ENCODE results near the gene CCDC102B.
"Not testable (repeated sequence)": the region's sequence is repeated elsewhere in the genome, so short reads cannot be mapped to it uniquely, and the experiment has no call there.

CCDC102B gene

DNA sequence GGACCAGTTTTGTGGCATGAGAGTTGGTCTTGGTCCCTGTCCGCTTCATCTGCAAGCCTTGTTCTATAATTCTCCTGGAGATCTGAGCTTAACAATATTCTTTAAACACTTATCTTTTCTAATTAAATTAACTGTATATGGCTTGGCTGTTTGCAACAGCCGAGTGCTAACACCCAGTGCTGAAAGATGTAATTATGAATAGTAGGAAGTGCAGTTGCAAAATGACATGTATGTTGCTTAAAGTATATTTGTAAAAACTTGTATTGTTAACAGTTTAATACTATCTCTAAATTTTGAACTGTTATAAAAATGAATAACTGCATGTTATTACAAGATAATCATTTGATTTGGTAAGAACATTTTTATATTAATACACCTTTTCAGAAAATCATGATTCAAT is 45.1 kb downstream of the CCDC102B start:
- no peaks in the 10 kb centered on the region for H3K4me1 Mint-ChIP-seq
- no peaks in the 10 kb centered on the region for H3K36me3 Mint-ChIP-seq
- DNase-seq (ENCODE audit: low spot score in 2 of 2) (no peak), ATAC-seq (ENCODE audit: low read depth) (no peak)
- no peak overlapping the region for H3K27ac Mint-ChIP-seq
- no peak overlapping the region for H3K4me3 Mint-ChIP-seq
- H3K27me3 Mint-ChIP-seq = no peaks in the 10 kb centered on the region
- H3K9me3 Mint-ChIP-seq = no peaks in the 10 kb centered on the region

- no peaks in the 10 kb centered on the region for H3K27me3 Mint-ChIP-seq
- ATAC-seq (ENCODE audit: low read depth) = no peak
These were observed 45.7 kb downstream of the CCDC102B start for GRCh38 chr18:68843473-68844089.

GRCh38 chr18:68847219-68847837 is 49.4 kb downstream of the CCDC102B start:
- Mint-ChIP-seq H3K36me3 (no peaks in the 10 kb centered on the region), H3K27ac (no peak overlapping the region), H3K27me3 (no peaks in the 10 kb centered on the region), H3K4me3 (no peak overlapping the region), H3K4me1 (no peaks in the 10 kb centered on the region), H3K9me3 (no peaks in the 10 kb centered on the region)
- ATAC-seq (ENCODE audit: low read depth) = no peak
- no peak for DNase-seq (ENCODE audit: low spot score in 2 of 2)

More at GRCh38 chr18:68843473-68844089, 45.7 kb downstream of the CCDC102B start:
- Mint-ChIP-seq H3K27ac (no peak overlapping the region), H3K4me3 (no peak overlapping the region), H3K36me3 (no peaks in the 10 kb centered on the region), H3K4me1 (no peaks in the 10 kb centered on the region), H3K9me3 (no peaks in the 10 kb centered on the region)
- DNase-seq (ENCODE audit: low spot score in 2 of 2) = no peak

DNA sequence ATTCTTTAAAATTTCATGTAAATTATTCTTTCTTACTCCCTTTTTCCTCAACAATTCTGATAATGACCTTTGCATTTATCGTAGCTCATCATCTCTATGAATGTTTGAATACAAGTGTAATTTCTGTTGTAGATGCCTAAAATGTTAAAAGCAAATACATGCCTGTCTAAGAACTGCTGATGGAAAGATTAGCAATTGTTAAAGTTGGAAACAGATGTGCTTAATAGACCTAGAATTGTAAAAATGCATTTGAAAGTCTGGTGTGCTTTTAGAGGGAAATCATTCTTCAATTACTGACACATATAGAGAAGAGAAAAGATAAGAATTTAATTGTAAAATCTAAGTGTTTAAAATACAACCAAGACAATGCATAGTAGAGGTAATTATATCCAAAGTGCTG is 50.4 kb downstream of the CCDC102B start:
- Mint-ChIP-seq H3K27me3 (no peaks in the 10 kb centered on the region), H3K27ac (no peak overlapping the region), H3K4me3 (no peak overlapping the region), H3K36me3 (no peaks in the 10 kb centered on the region), H3K4me1 (no peaks in the 10 kb centered on the region), H3K9me3 (no peaks in the 10 kb centered on the region)
- ATAC-seq (ENCODE audit: low read depth) (no peak), DNase-seq (ENCODE audit: low spot score in 2 of 2) (no peak)

GRCh38 chr18:68854786-68855391 is 57.0 kb downstream of the CCDC102B start:
- Mint-ChIP-seq H3K4me3 (no peak overlapping the region), H3K27me3 (no peaks in the 10 kb centered on the region), H3K27ac (no peak overlapping the region), H3K9me3 (no peaks in the 10 kb centered on the region), H3K36me3 (no peaks in the 10 kb centered on the region), H3K4me1 (no peaks in the 10 kb centered on the region)
- ATAC-seq (ENCODE audit: low read depth) = no peak
- no peak for DNase-seq (ENCODE audit: low spot score in 2 of 2)

- H3K4me3 Mint-ChIP-seq = no peak overlapping the region
- ATAC-seq (ENCODE audit: low read depth) = no peak
- DNase-seq (ENCODE audit: low spot score in 2 of 2) = no peak
- H3K27ac Mint-ChIP-seq = no peak overlapping the region
- H3K4me1 Mint-ChIP-seq = no peaks in the 10 kb centered on the region
- H3K27me3 Mint-ChIP-seq = no peaks in the 10 kb centered on the region
- no peaks in the 10 kb centered on the region for H3K9me3 Mint-ChIP-seq
- no peaks in the 10 kb centered on the region for H3K36me3 Mint-ChIP-seq
These were observed 57.6 kb downstream of the CCDC102B start for GRCh38 chr18:68855491-68855890.

- no peak overlapping the region for H3K4me3 Mint-ChIP-seq
- H3K27ac Mint-ChIP-seq = no peak overlapping the region
- no peaks in the 10 kb centered on the region for H3K27me3 Mint-ChIP-seq
- ATAC-seq (ENCODE audit: low read depth) (no peak), DNase-seq (ENCODE audit: low spot score in 2 of 2) (no peak)
- no peaks in the 10 kb centered on the region for H3K9me3 Mint-ChIP-seq
- no peaks in the 10 kb centered on the region for H3K36me3 Mint-ChIP-seq
- H3K4me1 Mint-ChIP-seq = no peaks in the 10 kb centered on the region
These were observed 63.5 kb downstream of the CCDC102B start for GRCh38 chr18:68861365-68861764.

GRCh38 chr18:68865021-68865420 is 67.1 kb downstream of the CCDC102B start:
- Mint-ChIP-seq H3K27ac (no peak overlapping the region), H3K36me3 (no peaks in the 10 kb centered on the region), H3K9me3 (no peaks in the 10 kb centered on the region), H3K27me3 (no peaks in the 10 kb centered on the region), H3K4me3 (no peak overlapping the region), H3K4me1 (no peaks in the 10 kb centered on the region)
- no peak for ATAC-seq (ENCODE audit: low read depth)
- no peak for DNase-seq (ENCODE audit: low spot score in 2 of 2)

DNA sequence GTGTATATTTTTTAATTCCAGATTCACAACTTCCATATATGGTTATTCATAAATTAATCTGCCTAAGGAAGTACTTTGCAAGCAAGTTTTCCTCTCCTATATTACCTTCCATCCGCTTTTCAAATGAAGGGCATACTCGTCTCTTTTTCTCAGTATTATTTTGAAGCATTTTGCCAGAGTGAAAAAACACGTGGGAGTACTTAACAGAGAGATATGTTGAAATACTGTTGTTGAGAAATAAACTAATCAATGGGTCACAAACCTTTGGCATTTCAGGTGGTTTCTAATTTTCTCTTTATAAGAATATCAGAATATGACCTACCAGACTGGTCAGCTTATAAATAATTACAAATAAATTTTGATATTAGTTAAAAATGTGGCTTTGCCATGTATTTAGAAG is 67.6 kb downstream of the CCDC102B start:
- ATAC-seq (ENCODE audit: low read depth) (no peak), DNase-seq (ENCODE audit: low spot score in 2 of 2) (no peak)
- Mint-ChIP-seq H3K9me3 (no peaks in the 10 kb centered on the region), H3K27ac (no peak overlapping the region), H3K36me3 (no peaks in the 10 kb centered on the region), H3K27me3 (no peaks in the 10 kb centered on the region), H3K4me3 (no peak overlapping the region), H3K4me1 (no peaks in the 10 kb centered on the region)

GRCh38 chr18:68873003-68873402 is 75.1 kb downstream of the CCDC102B start:
- no peak for ATAC-seq (ENCODE audit: low read depth)
- no peak overlapping the region for H3K4me3 Mint-ChIP-seq
- H3K27me3 Mint-ChIP-seq = no peaks in the 10 kb centered on the region
- no peaks in the 10 kb centered on the region for H3K4me1 Mint-ChIP-seq
- DNase-seq (ENCODE audit: low spot score in 2 of 2) = no peak
- H3K9me3 Mint-ChIP-seq = no peaks in the 10 kb centered on the region
- no peaks in the 10 kb centered on the region for H3K36me3 Mint-ChIP-seq
- H3K27ac Mint-ChIP-seq = no peak overlapping the region

- H3K27ac Mint-ChIP-seq = no peak overlapping the region
- no peaks in the 10 kb centered on the region for H3K36me3 Mint-ChIP-seq
- DNase-seq (ENCODE audit: low spot score in 2 of 2) (no peak), ATAC-seq (ENCODE audit: low read depth) (no peak)
- no peak overlapping the region for H3K4me3 Mint-ChIP-seq
- H3K9me3 Mint-ChIP-seq = no peaks in the 10 kb centered on the region
- H3K27me3 Mint-ChIP-seq = no peaks in the 10 kb centered on the region
- no peaks in the 10 kb centered on the region for H3K4me1 Mint-ChIP-seq
These were observed 76.5 kb downstream of the CCDC102B start for GRCh38 chr18:68874361-68874760.

- not testable (repeated sequence) for H3K4me3 Mint-ChIP-seq; H3K27ac Mint-ChIP-seq; ATAC-seq (ENCODE audit: low read depth); H3K27me3 Mint-ChIP-seq; H3K4me1 Mint-ChIP-seq; H3K36me3 Mint-ChIP-seq; H3K9me3 Mint-ChIP-seq; DNase-seq (ENCODE audit: low spot score in 2 of 2)
These were observed 82.1 kb downstream of the CCDC102B start for GRCh38 chr18:68879947-68880346.

DNA sequence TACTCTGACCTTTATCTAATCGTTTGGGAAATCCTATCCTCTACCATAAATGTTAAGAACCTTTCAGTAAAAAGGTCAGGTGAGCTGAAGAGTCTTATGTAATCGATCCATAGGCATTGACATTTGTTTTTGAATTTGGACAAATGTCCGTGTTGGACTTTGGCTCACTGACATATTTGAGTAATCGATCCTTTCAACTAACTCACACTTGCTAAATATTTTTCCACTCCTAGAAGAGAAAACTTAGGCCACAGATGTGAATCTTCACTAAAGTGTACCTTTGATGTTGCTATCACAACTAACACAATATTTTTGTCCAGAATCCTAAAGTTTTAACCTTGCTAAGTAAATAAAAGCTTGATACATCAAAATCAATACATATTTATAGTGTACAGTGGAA is 89.5 kb downstream of the CCDC102B start:
- no peaks in the 10 kb centered on the region for H3K36me3 Mint-ChIP-seq
- no peak overlapping the region for H3K27ac Mint-ChIP-seq
- ATAC-seq (ENCODE audit: low read depth) = no peak
- H3K4me3 Mint-ChIP-seq = no peak overlapping the region
- no peak for DNase-seq (ENCODE audit: low spot score in 2 of 2)
- no peaks in the 10 kb centered on the region for H3K27me3 Mint-ChIP-seq
- no peaks in the 10 kb centered on the region for H3K4me1 Mint-ChIP-seq
- H3K9me3 Mint-ChIP-seq = no peaks in the 10 kb centered on the region

DNA sequence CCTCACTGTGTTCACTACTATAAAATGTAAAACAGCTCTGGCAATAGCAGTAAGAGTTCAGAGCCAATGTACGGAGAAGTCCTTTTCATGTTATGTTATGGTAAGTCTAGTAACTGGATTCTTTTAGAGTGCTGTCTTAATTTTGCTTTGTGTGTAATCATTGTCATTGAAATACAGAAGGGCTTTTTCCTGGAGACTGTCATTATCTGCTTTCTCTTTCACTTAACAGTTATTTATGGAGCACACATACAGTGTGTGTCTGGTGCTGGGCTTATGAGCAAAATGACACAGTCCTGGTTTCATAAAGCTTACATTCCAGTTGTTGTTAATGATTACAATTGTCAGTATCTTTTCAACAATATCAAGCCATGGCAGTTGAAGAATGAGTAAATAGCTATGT is 95.5 kb downstream of the CCDC102B start:
- ATAC-seq (ENCODE audit: low read depth) (no peak), DNase-seq (ENCODE audit: low spot score in 2 of 2) (no peak)
- Mint-ChIP-seq H3K4me1 (no peaks in the 10 kb centered on the region), H3K36me3 (no peaks in the 10 kb centered on the region), H3K4me3 (no peak overlapping the region), H3K27me3 (no peaks in the 10 kb centered on the region), H3K9me3 (no peaks in the 10 kb centered on the region), H3K27ac (no peak overlapping the region)

DNA sequence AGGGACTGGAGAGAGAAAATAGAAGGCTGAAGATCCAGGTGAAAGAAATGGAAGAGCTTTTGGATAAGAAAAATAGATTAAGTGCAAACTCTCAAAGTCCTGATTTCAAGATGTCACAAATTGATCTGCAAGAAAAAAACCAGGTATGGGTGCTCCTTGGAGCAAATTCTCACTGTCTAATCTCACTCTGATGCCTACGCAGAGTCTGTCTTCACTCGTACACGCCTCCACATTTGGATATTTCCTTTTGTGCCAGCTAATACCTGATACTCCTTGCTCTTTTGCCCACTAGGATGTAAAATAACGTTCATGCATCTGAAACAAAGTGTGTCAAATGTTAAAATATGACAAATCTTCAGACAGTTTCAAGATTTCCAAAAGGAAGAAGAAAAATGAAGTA is 99.4 kb downstream of the CCDC102B start:
- H3K4me1 Mint-ChIP-seq = no peaks in the 10 kb centered on the region
- H3K9me3 Mint-ChIP-seq = no peaks in the 10 kb centered on the region
- no peaks in the 10 kb centered on the region for H3K36me3 Mint-ChIP-seq
- ATAC-seq (ENCODE audit: low read depth) = no peak
- H3K4me3 Mint-ChIP-seq = no peak overlapping the region
- DNase-seq (ENCODE audit: low spot score in 2 of 2) = no peak
- H3K27ac Mint-ChIP-seq = no peak overlapping the region
- H3K27me3 Mint-ChIP-seq = no peaks in the 10 kb centered on the region

All from memory B cell (primary cell).